IMR-90 (cell line): Measurements from ENCODE around the gene CYP4F2. TPM values are rescaled to one million over a fixed set of nuclear protein-coding genes. Genes with fewer than 3 reads are reported as not detected.

Experiments
- ATAC-seq: fragments of 200-7000 bp; cut with Tn5 transposase; 2 replicates; pipeline ENCODE4 v1.9.1; 2020; ENCODE audit warnings: low read depth, mild to moderate bottlenecking, moderate library complexity
- BruUV-seq: library from RNA; stranded (reverse); fragments of 400-500 nt; replicated peaks from 2 replicates; lab custom pipeline; 2021; lab: Mats Ljungman, UMichigan
- CTCF ChIA-PET: fragments of 300-600 bp; formaldehyde crosslinking; extraction: SDS; loops from one replicate; lab custom pipeline; 2021; ENCODE audit warnings: antibody characterized with exemption; lab: Yijun Ruan, JAX
- POLR2A ChIA-PET: fragments of 300-600 bp; sonication (Branson Sonifier 250); formaldehyde crosslinking; loops from one replicate; lab custom pipeline; 2022; ENCODE audit warnings: antibody characterized with exemption; ENCODE audit not compliant: unreplicated experiment; lab: Charles Lee
- DNase-seq: peaks from one replicate; pipeline ENCODE4 v3.0.0; 2013
- H2AFZ ChIP-seq: replicated peaks from 2 replicates; pipeline ENCODE3; 2013; ENCODE audit warnings: low read length, mild to moderate bottlenecking; ENCODE audit not compliant: poor library complexity
- H2AK5ac ChIP-seq: 2 replicates; pipeline ENCODE4 v1.6.1; 2013; ENCODE audit warnings: low read depth, low read length, inconsistent platforms
- H2AK9ac ChIP-seq: replicated peaks from 2 replicates; pipeline ENCODE3; 2013; ENCODE audit warnings: mild to moderate bottlenecking, low read depth, low read length, moderate library complexity; ENCODE audit not compliant: poor library complexity
- H2BK120ac ChIP-seq: 2 replicates; pipeline ENCODE4 v1.6.1; 2013; ENCODE audit warnings: low read depth, low read length, inconsistent platforms
- H2BK15ac ChIP-seq: 3 replicates; pipeline ENCODE4 v1.6.1; 2013; ENCODE audit warnings: low read depth, low read length, inconsistent platforms
- H2BK20ac ChIP-seq: 2 replicates; pipeline ENCODE4 v1.6.1; 2013; ENCODE audit warnings: low read depth, mild to moderate bottlenecking, inconsistent platforms, low read length, moderate library complexity
- H2BK5ac ChIP-seq: 2 replicates; pipeline ENCODE4 v1.6.1; 2013; ENCODE audit warnings: mild to moderate bottlenecking, low read depth, low read length, inconsistent platforms; ENCODE audit not compliant: poor library complexity, severe bottlenecking
- H3K14ac ChIP-seq: replicated peaks from 2 replicates; pipeline ENCODE4 v1.6.1; 2013; ENCODE audit warnings: low read depth, low read length, inconsistent platforms
- H3K18ac ChIP-seq: 2 replicates; pipeline ENCODE4 v1.6.1; 2013; ENCODE audit warnings: low read depth, low read length, control low read depth
- H3K23ac ChIP-seq: 2 replicates; pipeline ENCODE4 v1.6.1; 2013; ENCODE audit warnings: low read depth, low read length, inconsistent platforms
- H3K27ac ChIP-seq: 2 replicates; pipeline ENCODE4 v1.5.1; 2013; ENCODE audit warnings: mild to moderate bottlenecking, control low read depth, low read length; ENCODE audit not compliant: insufficient read depth
- H3K27me3 ChIP-seq: 2 replicates; pipeline ENCODE4 v1.6.1; 2013; ENCODE audit warnings: low read length; ENCODE audit not compliant: control insufficient read depth, insufficient read depth
- H3K36me3 ChIP-seq: 2 replicates; pipeline ENCODE4 v1.6.1; 2013; ENCODE audit warnings: low read length, mixed read lengths; ENCODE audit not compliant: control insufficient read depth, insufficient read depth
- H3K4ac ChIP-seq: 2 replicates; pipeline ENCODE4 v1.6.1; 2013; ENCODE audit warnings: low read depth, low read length, inconsistent platforms
- H3K4me1 ChIP-seq: 2 replicates; pipeline ENCODE4 v1.6.1; 2013; ENCODE audit warnings: low read length, mixed read lengths; ENCODE audit not compliant: control insufficient read depth, insufficient read depth
- H3K4me2 ChIP-seq: 2 replicates; pipeline ENCODE4 v1.6.1; 2013; ENCODE audit warnings: low read depth, mild to moderate bottlenecking, control low read depth, low read length, moderate library complexity
- H3K4me3 ChIP-seq: 2 replicates; pipeline ENCODE4 v1.5.1; 2013; ENCODE audit warnings: low read depth, mild to moderate bottlenecking, control low read depth, low read length, moderate library complexity; ENCODE audit not compliant: insufficient read depth
- H3K56ac ChIP-seq: 2 replicates; pipeline ENCODE4 v1.6.1; 2013; ENCODE audit warnings: low read length, inconsistent platforms; ENCODE audit not compliant: insufficient read depth; ENCODE audit errors: extremely low read depth
- H3K79me1 ChIP-seq, 2 experiments: 2 replicates each; pipeline ENCODE4 v1.6.1; 2013; ENCODE audit warnings: low read length in 2 of 2, inconsistent platforms in 1 of 2, low read depth in 1 of 2
- H3K9ac ChIP-seq: 2 replicates; pipeline ENCODE4 v1.6.1; 2013; ENCODE audit warnings: low read depth, low read length, control low read depth
- H3K9me1 ChIP-seq: 2 replicates; pipeline ENCODE4 v1.6.1; 2013; ENCODE audit warnings: low read length, inconsistent platforms; ENCODE audit not compliant: insufficient read depth
- H3K9me3 ChIP-seq: 2 replicates; pipeline ENCODE4 v1.6.1; 2013; ENCODE audit warnings: low read length; ENCODE audit not compliant: control insufficient read depth, insufficient read depth
- H4K20me1 ChIP-seq: 2 replicates; pipeline ENCODE4 v1.6.1; 2013; ENCODE audit warnings: low read length, inconsistent platforms; ENCODE audit not compliant: insufficient read depth
- H4K5ac ChIP-seq: 2 replicates; pipeline ENCODE4 v1.6.1; 2013; ENCODE audit warnings: mild to moderate bottlenecking, low read depth, low read length, control low read depth
- H4K8ac ChIP-seq, 2 experiments: 2 replicates each; pipeline ENCODE4 v1.6.1; 2013; ENCODE audit warnings: low read depth in 2 of 2, low read length in 2 of 2, control low read depth in 1 of 2, inconsistent platforms in 1 of 2
- H4K91ac ChIP-seq: 2 replicates; pipeline ENCODE4 v1.6.1; 2013; ENCODE audit warnings: low read depth, low read length, inconsistent platforms; ENCODE audit not compliant: insufficient read depth
- BHLHE40 ChIP-seq: fragments of 150-350 bp; IDR thresholded peaks from 2 replicates; pipeline ENCODE4 v1.6.1; 2016; ENCODE audit warnings: mild to moderate bottlenecking, low read depth, low read length
- CEBPB ChIP-seq: IDR thresholded peaks from 2 replicates; pipeline ENCODE4 v1.6.1; 2012; ENCODE audit warnings: low read depth, low read length, improper control_type of control experiment
- CHD1 ChIP-seq: IDR thresholded peaks from 2 replicates; pipeline ENCODE4 v1.6.1; 2012; ENCODE audit warnings: low read depth, low read length, improper control_type of control experiment
- ELK1 ChIP-seq: fragments of 150-350 bp; IDR thresholded peaks from 2 replicates; pipeline ENCODE4 v1.6.1; 2016; ENCODE audit warnings: low read depth, mild to moderate bottlenecking, low read length, moderate library complexity, borderline replicate concordance
- FOS ChIP-seq: fragments of 150-350 bp; IDR thresholded peaks from 2 replicates; pipeline ENCODE4 v1.6.1; 2016; ENCODE audit warnings: low read depth, low read length
- MAFK ChIP-seq: IDR thresholded peaks from 2 replicates; pipeline ENCODE4 v1.6.1; 2012; ENCODE audit warnings: low read depth, low read length, improper control_type of control experiment
- MAZ ChIP-seq: IDR thresholded peaks from 2 replicates; pipeline ENCODE4 v1.6.1; 2012; ENCODE audit warnings: low read depth, mild to moderate bottlenecking, low read length, improper control_type of control experiment, moderate library complexity, borderline replicate concordance
- MXI1 ChIP-seq: IDR thresholded peaks from 2 replicates; pipeline ENCODE4 v1.6.1; 2012; ENCODE audit warnings: low read depth, mild to moderate bottlenecking, low read length, moderate library complexity, borderline replicate concordance
- NFE2L2 ChIP-seq: fragments of 150-350 bp; IDR thresholded peaks from 2 replicates; pipeline ENCODE4 v1.6.1; 2016; ENCODE audit warnings: low read depth, mild to moderate bottlenecking, low read length
- POLR2A ChIP-seq: IDR thresholded peaks from 2 replicates; pipeline ENCODE4 v1.6.1; 2012; ENCODE audit warnings: mild to moderate bottlenecking, low read depth, low read length
- RAD21 ChIP-seq: IDR thresholded peaks from 2 replicates; pipeline ENCODE4 v1.6.1; 2012; ENCODE audit warnings: low read length, improper control_type of control experiment
- RCOR1 ChIP-seq: IDR thresholded peaks from 2 replicates; pipeline ENCODE4 v1.6.1; 2012; ENCODE audit warnings: mild to moderate bottlenecking, low read length, improper control_type of control experiment; ENCODE audit not compliant: insufficient replicate concordance
- RFX5 ChIP-seq: IDR thresholded peaks from 2 replicates; pipeline ENCODE4 v1.8.0; 2012; ENCODE audit warnings: low read depth, mild to moderate bottlenecking, low read length, moderate library complexity
- SMC3 ChIP-seq: fragments of 150-350 bp; IDR thresholded peaks from 2 replicates; pipeline ENCODE4 v1.6.1; 2016; ENCODE audit warnings: low read depth, mild to moderate bottlenecking, antibody characterized with exemption, low read length, moderate library complexity
- USF2 ChIP-seq: fragments of 150-350 bp; IDR thresholded peaks from 2 replicates; pipeline ENCODE4 v1.6.1; 2017; ENCODE audit warnings: mild to moderate bottlenecking, antibody characterized with exemption, low read length, low read depth
- WGBS, 2 experiments: methylation state at CpG; one replicate each; pipeline versions ENCODE4 v1.1.5 to v1.1.7; 2013; ENCODE audit warnings: missing lambda C conversion rate in 2 of 2; ENCODE audit not compliant: insufficient read length in 1 of 2; ENCODE audit errors: extremely low coverage in 2 of 2; 5-methylcytosine and 5-hydroxymethylcytosine counted together
- dilution Hi-C: fragments of 300-500 bp; cut with HindIII; formaldehyde crosslinking; loops from one replicate; pipeline ENCODE4 v1.14.3; 2018; ENCODE audit warnings: low sequenced_read_pairs; ENCODE audit not compliant: unreplicated experiment
- in situ Hi-C: fragments of 300-500 bp; cut with MboI; formaldehyde crosslinking; loops from 3 replicates; pipeline ENCODE4 v1.14.3; 2019; ENCODE audit warnings: low sequenced_read_pairs, inconsistent platforms, mixed read lengths
- intact Hi-C: fragments of 100-400 bp; cut with micrococcal nuclease; formaldehyde crosslinking; loops from 2 replicates; pipeline ENCODE4 v1.10.0; 2022
- polyA plus RNA-seq, 3 experiments: library from polyadenylated mRNA; depleted of rRNA; stranded (reverse); fragments of >200 nt; gene quantifications; 2 replicates each; pipeline ENCODE4 v1.2.3, GENCODE V29; 2012; ENCODE audit warnings: low replicate concordance in 1 of 3
- total RNA-seq: library from RNA; depleted of rRNA; stranded (reverse); fragments of >200 nt; gene quantifications from 2 replicates; pipeline ENCODE4 v1.2.3, GENCODE V29; 2012

The CYP4F2 gene
- total and polyA plus RNA-seq, 2 of the 4 experiments (the other 2 are of a cell fraction), result not detected

DNA sequence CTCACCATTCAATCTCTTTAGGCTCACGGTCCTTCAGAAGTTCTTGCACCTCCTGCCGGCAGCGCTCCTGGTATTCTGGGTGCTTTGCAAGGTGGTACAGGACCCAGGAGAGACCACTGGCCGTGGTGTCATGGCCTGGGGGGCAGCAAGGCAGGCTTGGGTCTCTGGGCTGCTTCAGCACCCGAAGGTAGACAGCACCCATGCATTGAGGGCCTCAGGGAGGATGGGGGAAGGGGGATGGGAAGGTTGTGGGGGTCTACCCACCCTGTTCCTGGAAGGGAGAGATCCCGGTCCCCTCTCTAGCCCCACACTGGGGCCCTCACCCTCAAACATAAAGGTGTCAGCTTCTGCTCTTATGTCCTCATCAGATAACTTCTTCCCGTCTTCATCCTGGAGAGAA is 12.0 kb downstream of the CYP4F2 start:
- ChIA-PET POLR2A (no interaction called here), CTCF (no interaction called here)
- Histone ChIP-seq H2AK9ac (no peak overlapping the region), H3K18ac (no peak overlapping the region), H2BK15ac (no peak overlapping the region), H4K20me1 (no peaks in the 10 kb centered on the region), H4K8ac (no peak overlapping the region), H2BK5ac (no peak overlapping the region), H2BK120ac (no peak overlapping the region), H3K4me3 (no peak overlapping the region), H3K14ac (no peak overlapping the region), H3K9me1 (no peaks in the 10 kb centered on the region), H3K4me2 (no peak overlapping the region), H3K4me1 (no peaks in the 10 kb centered on the region), H3K4ac (no peak overlapping the region), H3K9me3 (peaks cover 1% of the 10 kb centered on the region; the same call in 1 of the 2 replicates), H2AK5ac (no peak overlapping the region), H2BK20ac (no peak overlapping the region), H4K5ac (no peak overlapping the region), H2AFZ (no peak overlapping the region), H3K27me3 (no peaks in the 10 kb centered on the region), H3K27ac (no peak overlapping the region), H3K79me1 (no peaks in the 10 kb centered on the region), H3K23ac (no peak overlapping the region), H3K36me3 (no peaks in the 10 kb centered on the region), H3K56ac (no peak overlapping the region), H4K91ac (no peak overlapping the region), H3K9ac (no peak overlapping the region)
- intact Hi-C loops (no loop called here), dilution Hi-C loops (no loop called here), in situ Hi-C loops (no loop called here)
- no TSS peak for BruUV-seq
- TF ChIP-seq USF2 (no peak), MAFK (no peak), ELK1 (no peak), SMC3 (no peak), RAD21 (no peak), CEBPB (no peak), RCOR1 (no peak), MAZ (no peak), MXI1 (no peak), RFX5 (no peak), CHD1 (no peak), FOS (no peak), BHLHE40 (no peak), POLR2A (no peak), NFE2L2 (no peak)
- 60% methylated on average over 1 of the region's 7 CpGs; no CpG with 5 or more reads in 1 of the 2 experiments for WGBS, 2 experiments
- DNase-seq (no peak), ATAC-seq (no peak)
